Measurements from ENCODE around the gene DESI1. TPM values are rescaled to one million over a fixed set of nuclear protein-coding genes. Genes with fewer than 3 reads are reported as not detected.

Gene DESI1
- total RNA-seq, 1 experiment from 2014 or later: 38.2 TPM

DNA sequence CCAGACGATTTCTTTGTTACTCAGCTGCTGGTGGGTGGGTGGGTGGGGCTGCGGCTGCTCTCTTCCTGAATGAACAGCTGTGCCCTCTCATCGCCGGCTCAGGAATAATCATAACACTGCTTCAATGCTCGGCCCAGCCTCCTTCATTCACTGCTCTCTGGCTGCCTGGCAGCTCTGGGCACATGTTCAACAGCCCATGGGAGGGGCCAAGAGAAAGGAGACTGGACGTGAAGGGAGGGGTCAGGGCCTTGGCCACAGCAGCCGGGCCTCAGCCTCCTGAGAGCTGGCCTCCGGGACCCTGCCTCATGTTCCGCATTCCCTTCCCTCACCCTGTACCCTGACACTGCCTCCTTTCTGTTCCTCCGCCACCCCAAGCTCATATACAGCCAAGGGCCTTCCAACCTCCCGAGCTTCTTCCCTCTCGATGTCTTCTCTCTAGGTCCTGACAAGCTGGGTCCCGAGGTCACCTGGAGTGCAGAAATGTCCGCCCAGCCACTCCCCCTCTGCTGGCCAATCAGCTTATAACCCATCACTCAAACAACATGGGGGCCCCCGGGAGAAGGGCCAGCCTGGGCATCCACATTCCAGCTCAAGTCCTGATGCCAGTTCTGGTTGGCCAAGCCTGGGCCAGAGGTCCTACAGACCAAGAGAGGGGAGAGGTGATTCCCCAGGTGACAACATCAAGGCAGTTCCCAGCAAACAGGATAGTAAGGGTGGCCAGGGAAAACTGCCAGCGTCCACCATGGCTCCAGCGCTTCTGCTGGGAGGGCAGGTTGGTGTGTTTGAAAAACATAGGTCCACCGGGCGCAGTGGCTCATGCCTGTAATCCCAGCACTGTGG lies 63.2 kb downstream of the DESI1 start:
- Mint-ChIP-seq H3K4me3 (ENCODE audit: unreplicated experiment) (no peak overlapping the region), H3K36me3 (ENCODE audit: insufficient read depth, unreplicated experiment) (no peaks in the 10 kb centered on the region), H3K9me3 (ENCODE audit: unreplicated experiment) (no peaks in the 10 kb centered on the region), H3K27ac (ENCODE audit: unreplicated experiment) (no peak overlapping the region), H3K27me3 (ENCODE audit: insufficient read depth, unreplicated experiment) (no peaks in the 10 kb centered on the region), H3K4me1 (ENCODE audit: low read depth, unreplicated experiment) (peaks cover 11% of the 10 kb centered on the region)
- TF ChIP-seq, protein P1, sequence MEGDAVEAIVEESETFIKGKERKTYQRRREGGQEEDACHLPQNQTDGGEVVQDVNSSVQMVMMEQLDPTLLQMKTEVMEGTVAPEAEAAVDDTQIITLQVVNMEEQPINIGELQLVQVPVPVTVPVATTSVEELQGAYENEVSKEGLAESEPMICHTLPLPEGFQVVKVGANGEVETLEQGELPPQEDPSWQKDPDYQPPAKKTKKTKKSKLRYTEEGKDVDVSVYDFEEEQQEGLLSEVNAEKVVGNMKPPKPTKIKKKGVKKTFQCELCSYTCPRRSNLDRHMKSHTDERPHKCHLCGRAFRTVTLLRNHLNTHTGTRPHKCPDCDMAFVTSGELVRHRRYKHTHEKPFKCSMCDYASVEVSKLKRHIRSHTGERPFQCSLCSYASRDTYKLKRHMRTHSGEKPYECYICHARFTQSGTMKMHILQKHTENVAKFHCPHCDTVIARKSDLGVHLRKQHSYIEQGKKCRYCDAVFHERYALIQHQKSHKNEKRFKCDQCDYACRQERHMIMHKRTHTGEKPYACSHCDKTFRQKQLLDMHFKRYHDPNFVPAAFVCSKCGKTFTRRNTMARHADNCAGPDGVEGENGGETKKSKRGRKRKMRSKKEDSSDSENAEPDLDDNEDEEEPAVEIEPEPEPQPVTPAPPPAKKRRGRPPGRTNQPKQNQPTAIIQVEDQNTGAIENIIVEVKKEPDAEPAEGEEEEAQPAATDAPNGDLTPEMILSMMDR (IDR thresholded peaks at IDR 0.05; ENCODE audit: insufficient read depth in 1 of 2, low read depth in 1 of 2, low read length in 1 of 2, severe bottlenecking in 1 of 2, unreplicated experiment in 1 of 2): no peak
- intact Hi-C loops (cut with micrococcal nuclease; ENCODE audit: unreplicated experiment): no loop called here
- BruUV-seq (replicated peaks): no TSS peak
- H3K36me3 ChIP-seq (ENCODE audit: control insufficient read depth, insufficient read depth, low read length): no peaks in the 10 kb centered on the region
- ChIA-PET CTCF (no interaction called here), POLR2A (interaction anchor here (0.9 kb wide), 1 partner anchor 89 kb away, joined by 3 read pairs; the partner anchor contains the start of genes ACO2 and PHF5A)
- no peaks in the 10 kb centered on the region for H3K9me3 ChIP-seq
- H3K27me3 ChIP-seq (replicated peaks; ENCODE audit: control insufficient read depth, insufficient read depth, low read length): no peaks in the 10 kb centered on the region
- no peak for DNase-seq
- peaks cover 6% of the 10 kb centered on the region; the same call in 1 of the 2 replicates for H3K4me1 ChIP-seq
- no peak overlapping the region for H3K4me3 ChIP-seq (ENCODE audit: low read depth, low read length)

DNA sequence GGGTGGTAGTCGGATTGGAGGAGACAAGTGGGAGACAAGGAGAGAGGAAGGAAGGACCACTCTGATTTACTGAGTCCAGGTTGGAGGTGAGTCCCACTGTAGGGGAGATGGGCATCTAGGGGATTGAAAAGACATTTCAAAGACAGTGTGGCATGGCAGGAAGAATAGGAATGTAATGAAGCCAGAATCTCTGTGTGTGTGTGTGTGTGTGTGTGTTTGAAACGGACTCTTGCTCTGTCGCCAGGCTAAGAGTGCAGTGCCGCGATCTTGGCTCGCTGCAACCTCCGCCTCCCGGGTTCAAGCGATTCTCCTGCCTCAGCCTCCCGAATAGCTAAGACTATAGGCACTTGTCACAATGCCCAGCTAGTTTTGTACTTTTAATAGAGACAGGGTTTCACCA lies 64.3 kb downstream of the DESI1 start:
- H3K4me3 Mint-ChIP-seq (ENCODE audit: unreplicated experiment): no peak overlapping the region
- no peaks in the 10 kb centered on the region for H3K27me3 Mint-ChIP-seq (ENCODE audit: insufficient read depth, unreplicated experiment)
- H3K4me1 ChIP-seq: peaks cover 6% of the 10 kb centered on the region; the same call in 1 of the 2 replicates
- intact Hi-C loops (cut with micrococcal nuclease; ENCODE audit: unreplicated experiment): no loop called here
- TF ChIP-seq, protein P1 (IDR thresholded peaks at IDR 0.05; ENCODE audit: insufficient read depth in 1 of 2, low read depth in 1 of 2, low read length in 1 of 2, severe bottlenecking in 1 of 2, unreplicated experiment in 1 of 2): no peak
- ChIA-PET CTCF (no interaction called here), POLR2A (interaction anchor here (0.9 kb wide), 1 partner anchor 88 kb away, joined by 3 read pairs; the partner anchor contains the start of genes ACO2 and PHF5A)
- H3K27me3 ChIP-seq (replicated peaks; ENCODE audit: control insufficient read depth, insufficient read depth, low read length): no peaks in the 10 kb centered on the region
- no TSS peak for BruUV-seq (replicated peaks)
- peaks cover 17% of the 10 kb centered on the region for H3K4me1 Mint-ChIP-seq (ENCODE audit: low read depth, unreplicated experiment)
- no peaks in the 10 kb centered on the region for H3K36me3 ChIP-seq (ENCODE audit: control insufficient read depth, insufficient read depth, low read length)
- no peaks in the 10 kb centered on the region for H3K36me3 Mint-ChIP-seq (ENCODE audit: insufficient read depth, unreplicated experiment)
- H3K27ac Mint-ChIP-seq (ENCODE audit: unreplicated experiment): no peak overlapping the region
- no peak for DNase-seq
- H3K9me3 Mint-ChIP-seq (ENCODE audit: unreplicated experiment): no peaks in the 10 kb centered on the region
- H3K4me3 ChIP-seq (ENCODE audit: low read depth, low read length): no peak overlapping the region
- H3K9me3 ChIP-seq: no peaks in the 10 kb centered on the region

DNA sequence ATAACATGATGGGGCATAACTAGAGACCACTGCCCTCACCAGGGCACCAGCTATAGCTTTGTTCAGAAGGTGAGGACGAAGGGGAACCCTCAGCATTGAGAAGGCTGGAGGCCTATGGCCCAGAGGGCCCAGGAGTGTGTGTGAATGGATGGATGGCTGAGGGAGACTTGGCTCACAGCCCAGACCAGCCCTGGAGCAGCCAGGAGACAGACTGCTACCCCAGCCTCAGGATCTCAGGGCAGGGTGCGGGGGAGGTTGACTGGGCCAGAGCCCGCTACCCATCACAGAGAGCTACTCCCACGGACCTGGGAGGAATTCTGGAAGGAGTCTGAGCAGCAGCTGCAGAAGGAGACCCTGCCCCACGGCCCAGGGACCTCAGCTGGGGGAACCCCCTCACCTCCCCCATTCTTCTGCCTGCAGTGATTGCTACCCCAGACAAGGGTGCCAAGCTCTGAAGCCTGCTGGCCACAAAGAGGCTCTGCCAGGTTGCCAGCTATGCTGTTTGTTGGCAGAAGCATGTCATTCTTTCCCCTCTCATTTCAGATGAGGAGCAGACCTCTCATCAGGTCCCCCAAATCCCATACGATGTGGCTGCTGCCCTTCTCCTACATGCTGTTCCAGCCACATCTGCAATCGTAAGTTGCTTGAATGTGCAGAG lies 65.4 kb downstream of the DESI1 start:
- POLR2A ChIA-PET: no interaction called here
- Mint-ChIP-seq H3K9me3 (ENCODE audit: unreplicated experiment) (no peaks in the 10 kb centered on the region), H3K27ac (ENCODE audit: unreplicated experiment) (no peak overlapping the region), H3K4me1 (ENCODE audit: low read depth, unreplicated experiment) (peaks cover 8% of the 10 kb centered on the region), H3K36me3 (ENCODE audit: insufficient read depth, unreplicated experiment) (no peaks in the 10 kb centered on the region), H3K27me3 (ENCODE audit: insufficient read depth, unreplicated experiment) (no peaks in the 10 kb centered on the region), H3K4me3 (ENCODE audit: unreplicated experiment) (no peak overlapping the region)
- H3K27me3 ChIP-seq (replicated peaks; ENCODE audit: control insufficient read depth, insufficient read depth, low read length): no peaks in the 10 kb centered on the region
- no TSS peak for BruUV-seq (replicated peaks)
- peaks cover 9% of the 10 kb centered on the region; the same call in 1 of the 2 replicates for H3K4me1 ChIP-seq
- H3K9me3 ChIP-seq: no peaks in the 10 kb centered on the region
- CTCF ChIA-PET: no interaction called here
- no peaks in the 10 kb centered on the region for H3K36me3 ChIP-seq (ENCODE audit: control insufficient read depth, insufficient read depth, low read length)
- DNase-seq: no peak
- TF ChIP-seq, protein P1 (IDR thresholded peaks at IDR 0.05; ENCODE audit: insufficient read depth in 1 of 2, low read depth in 1 of 2, low read length in 1 of 2, severe bottlenecking in 1 of 2, unreplicated experiment in 1 of 2): no peak
- intact Hi-C loops (cut with micrococcal nuclease; ENCODE audit: unreplicated experiment): no loop called here
- no peak overlapping the region for H3K4me3 ChIP-seq (ENCODE audit: low read depth, low read length)
